Measurements from ENCODE around the gene KRTAP2-3. TPM values are rescaled to one million over a fixed set of nuclear protein-coding genes. Genes with fewer than 3 reads are reported as not detected.
A peak's percentile ranks its signal among the peaks of the same experiment; 100 is the strongest.
"Not testable (repeated sequence)": the region's sequence is repeated elsewhere in the genome, so short reads cannot be mapped to it uniquely, and the experiment has no call there.

The KRTAP2-3 gene
- total and polyA plus RNA-seq, 12 donors: not detected

DNA sequence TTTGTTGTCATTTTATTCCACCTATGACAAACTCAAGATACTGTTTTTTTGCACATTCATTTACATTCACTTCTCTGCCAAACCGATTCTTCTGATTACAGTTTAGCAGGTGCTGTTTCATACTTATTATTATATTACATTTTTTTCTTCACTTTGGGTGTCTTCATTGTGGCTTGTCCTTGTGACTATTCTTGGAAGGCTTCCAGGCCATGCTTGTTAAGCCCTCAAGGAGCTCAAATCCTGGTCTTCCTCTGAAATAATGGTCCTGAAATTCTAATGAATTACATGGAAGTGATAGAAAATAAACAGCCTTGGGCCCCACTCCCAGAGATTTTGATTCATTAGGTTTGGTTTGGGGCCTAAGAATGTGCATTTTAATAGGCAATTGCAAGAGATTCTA, 4.4 kb upstream of the KRTAP2-3 start:
- Histone ChIP-seq H3K4me3 (no peak overlapping the region), H3K9me3 (no peaks in the 10 kb centered on the region), H3K27me3 (peaks cover 0 to 53% (median 35%) of the 10 kb centered on the region in 7 donors), H3K27ac (no peak overlapping the region), H3K4me1 (no peaks in the 10 kb centered on the region), H3K36me3 (no peaks in the 10 kb centered on the region)
- WGBS, 2 donors: 84 to 87% methylated on average over 1 of the region's 1 CpG
- no peak for DNase-seq
- intact Hi-C loops (cut with DNase I): no loop called here
- ATAC-seq: no peak
- TF ChIP-seq, protein P1, sequence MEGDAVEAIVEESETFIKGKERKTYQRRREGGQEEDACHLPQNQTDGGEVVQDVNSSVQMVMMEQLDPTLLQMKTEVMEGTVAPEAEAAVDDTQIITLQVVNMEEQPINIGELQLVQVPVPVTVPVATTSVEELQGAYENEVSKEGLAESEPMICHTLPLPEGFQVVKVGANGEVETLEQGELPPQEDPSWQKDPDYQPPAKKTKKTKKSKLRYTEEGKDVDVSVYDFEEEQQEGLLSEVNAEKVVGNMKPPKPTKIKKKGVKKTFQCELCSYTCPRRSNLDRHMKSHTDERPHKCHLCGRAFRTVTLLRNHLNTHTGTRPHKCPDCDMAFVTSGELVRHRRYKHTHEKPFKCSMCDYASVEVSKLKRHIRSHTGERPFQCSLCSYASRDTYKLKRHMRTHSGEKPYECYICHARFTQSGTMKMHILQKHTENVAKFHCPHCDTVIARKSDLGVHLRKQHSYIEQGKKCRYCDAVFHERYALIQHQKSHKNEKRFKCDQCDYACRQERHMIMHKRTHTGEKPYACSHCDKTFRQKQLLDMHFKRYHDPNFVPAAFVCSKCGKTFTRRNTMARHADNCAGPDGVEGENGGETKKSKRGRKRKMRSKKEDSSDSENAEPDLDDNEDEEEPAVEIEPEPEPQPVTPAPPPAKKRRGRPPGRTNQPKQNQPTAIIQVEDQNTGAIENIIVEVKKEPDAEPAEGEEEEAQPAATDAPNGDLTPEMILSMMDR (IDR thresholded peaks at IDR 0.05): no peak

DNA sequence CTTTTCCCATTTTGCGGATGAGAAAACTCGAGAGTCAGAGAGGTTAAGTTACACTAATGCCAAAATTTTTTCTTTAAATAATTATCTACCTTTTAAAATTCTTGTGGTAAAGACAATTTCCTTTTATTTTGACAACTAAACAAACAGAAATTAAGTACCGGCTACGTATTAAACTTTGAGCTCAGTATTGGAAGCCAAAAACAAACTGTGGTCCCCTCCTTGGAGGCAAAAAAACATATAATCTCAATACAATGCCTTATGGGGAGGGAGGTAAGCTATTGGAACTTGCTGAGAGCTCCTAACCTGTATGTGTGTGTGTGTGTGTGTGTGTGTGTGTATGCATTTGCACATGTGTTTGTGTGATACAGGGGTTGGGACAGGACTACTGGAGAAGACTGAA, 3.5 kb upstream of the KRTAP2-3 start:
- no peaks in the 10 kb centered on the region for H3K4me1 ChIP-seq
- no peaks in the 10 kb centered on the region for H3K36me3 ChIP-seq
- WGBS, 2 donors: 89% methylated on average over 4 of the region's 4 CpGs
- TF ChIP-seq, protein P1 (IDR thresholded peaks at IDR 0.05): no peak
- no peak overlapping the region for H3K4me3 ChIP-seq
- peaks cover 0 to 61% (median 43%) of the 10 kb centered on the region in 7 donors for H3K27me3 ChIP-seq
- intact Hi-C loops (cut with DNase I): no loop called here
- ATAC-seq: no peak
- H3K9me3 ChIP-seq: no peaks in the 10 kb centered on the region
- no peak overlapping the region for H3K27ac ChIP-seq
- DNase-seq: no peak

DNA sequence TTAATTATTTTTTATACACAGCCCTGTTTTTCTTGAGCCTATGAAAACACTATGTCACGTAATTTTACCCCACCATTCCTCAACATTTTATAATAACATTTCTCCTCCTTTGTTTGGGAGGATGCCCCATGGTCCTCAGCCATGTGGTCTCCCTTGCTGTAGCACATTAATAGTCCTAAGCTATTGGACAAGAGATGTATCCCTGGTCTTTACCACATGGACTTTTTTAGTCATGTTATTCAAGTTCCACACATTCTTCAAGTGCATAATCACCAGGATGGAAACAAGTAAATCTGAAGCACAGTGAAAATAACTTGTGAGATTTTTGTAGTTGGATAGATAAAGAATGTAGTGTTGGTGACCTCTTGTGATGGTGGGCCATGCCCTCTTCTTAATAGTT, 2.0 kb upstream of the KRTAP2-3 start:
- Histone ChIP-seq H3K36me3 (no peaks in the 10 kb centered on the region), H3K4me1 (no peaks in the 10 kb centered on the region), H3K27ac (no peak overlapping the region), H3K4me3 (no peak overlapping the region), H3K27me3 (peaks cover 0 to 76% (median 51%) of the 10 kb centered on the region in 7 donors), H3K9me3 (peaks cover 0 to 7% (median 0%) of the 10 kb centered on the region in 11 donors)
- DNase-seq (no peak), ATAC-seq (no peak)
- 69 to 76% methylated on average over 1 of the region's 1 CpG for WGBS, 2 donors
- TF ChIP-seq, protein P1 (IDR thresholded peaks at IDR 0.05): no peak
- intact Hi-C loops (cut with DNase I): no loop called here

DNA sequence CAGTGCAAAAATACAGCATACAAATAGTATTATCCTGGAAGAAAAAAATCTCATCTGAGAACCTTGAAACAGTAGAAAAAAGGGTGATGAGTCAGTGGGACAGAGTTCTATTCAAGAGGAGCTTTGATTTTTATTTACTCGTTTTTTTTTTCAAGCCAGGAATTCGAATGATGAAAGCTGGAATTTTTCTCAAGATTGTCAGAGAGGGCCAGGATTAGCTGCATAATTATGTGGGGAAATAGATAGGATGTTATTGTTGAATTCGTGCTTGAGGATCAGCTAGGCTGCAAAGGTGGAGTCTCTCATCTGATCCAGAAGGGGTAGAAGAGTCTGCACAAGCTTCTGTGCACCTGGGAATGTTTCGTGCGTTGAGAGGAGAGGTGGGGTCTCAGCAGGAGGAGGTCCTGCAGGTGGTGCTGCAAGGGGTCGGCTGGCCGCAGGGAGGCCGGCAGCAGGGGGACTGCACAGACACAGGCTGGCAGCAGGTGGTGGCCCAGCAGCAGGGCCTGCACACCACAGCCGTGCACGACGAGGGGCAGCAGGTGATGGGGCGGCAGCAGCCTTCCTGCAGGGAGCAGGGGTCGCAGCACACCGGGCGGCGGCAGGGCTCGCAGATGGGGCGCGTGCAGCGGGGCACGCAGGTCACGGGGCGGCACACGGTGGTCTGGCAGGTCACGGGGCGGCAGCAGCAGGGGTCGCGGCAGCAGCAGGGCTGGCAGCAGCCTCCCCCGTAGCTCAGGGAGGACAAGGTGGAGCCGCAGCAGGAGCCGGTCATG, 450 bp downstream of the KRTAP2-3 start:
- H3K36me3 ChIP-seq; H3K9me3 ChIP-seq; H3K27ac ChIP-seq; H3K4me3 ChIP-seq; H3K4me1 ChIP-seq; DNase-seq; intact Hi-C loops (cut with DNase I): not testable (repeated sequence)
- H3K27me3 ChIP-seq: peaks cover 0 to 76% (median 55%) of the 10 kb centered on the region in 7 donors
- ATAC-seq: peak in 1 of 8 donors; percentile 53
- WGBS, 2 donors: 23 to 28% methylated on average over 9 to 12 of the region's 31 CpGs

DNA sequence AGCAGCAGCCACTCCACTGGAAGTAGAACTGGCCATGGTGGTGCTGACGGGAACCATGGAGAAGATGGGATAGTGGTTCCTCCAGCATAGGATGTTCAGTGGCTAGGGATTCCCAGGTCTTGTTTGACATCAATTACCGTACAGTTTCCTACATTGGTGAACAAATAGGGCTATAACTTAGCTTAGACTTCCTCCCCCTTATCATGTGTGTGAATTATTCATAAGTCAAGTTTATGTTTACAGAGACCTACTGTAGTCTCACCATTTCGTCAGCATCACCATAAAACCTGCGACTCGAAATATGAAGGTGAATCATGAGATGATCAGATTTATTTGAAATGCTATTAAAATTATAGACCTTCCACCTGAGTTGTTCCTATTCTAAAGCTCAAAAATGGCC, 1.2 kb downstream of the KRTAP2-3 start:
- TF ChIP-seq, protein P1 (IDR thresholded peaks at IDR 0.05): no peak
- WGBS, 2 donors: 85% methylated on average over 5 of the region's 5 CpGs
- intact Hi-C loops (cut with DNase I): no loop called here
- no peaks in the 10 kb centered on the region for H3K4me1 ChIP-seq
- H3K36me3 ChIP-seq: no peaks in the 10 kb centered on the region
- peaks cover 0 to 8% (median 0%) of the 10 kb centered on the region in 11 donors for H3K9me3 ChIP-seq
- no peak overlapping the region for H3K4me3 ChIP-seq
- H3K27me3 ChIP-seq: peaks cover 0 to 76% (median 50%) of the 10 kb centered on the region in 7 donors
- no peak overlapping the region for H3K27ac ChIP-seq
- no peak for ATAC-seq
- no peak for DNase-seq
